ENCODE results near the gene KIF16B.

DNA sequence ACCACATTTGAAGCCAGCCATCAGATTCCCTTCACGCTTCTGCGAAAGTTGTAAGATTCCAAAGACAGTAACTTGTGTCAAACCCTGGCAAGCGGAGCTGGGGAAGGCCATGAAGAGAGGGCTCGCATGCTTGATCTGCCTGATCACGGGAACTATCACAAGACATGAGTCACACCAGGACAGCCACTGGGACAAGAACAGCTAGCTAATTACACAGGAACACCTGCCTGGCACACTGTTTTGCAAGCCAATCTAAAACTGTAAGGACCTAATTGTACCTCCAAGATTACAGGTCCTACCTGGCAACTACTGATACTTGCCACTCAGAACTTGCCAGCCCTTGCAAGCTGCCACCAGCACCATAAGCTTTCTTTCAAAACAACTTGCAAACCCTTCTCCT is 289.3 kb downstream of the KIF16B start:
- TF ChIP-seq, protein P1, sequence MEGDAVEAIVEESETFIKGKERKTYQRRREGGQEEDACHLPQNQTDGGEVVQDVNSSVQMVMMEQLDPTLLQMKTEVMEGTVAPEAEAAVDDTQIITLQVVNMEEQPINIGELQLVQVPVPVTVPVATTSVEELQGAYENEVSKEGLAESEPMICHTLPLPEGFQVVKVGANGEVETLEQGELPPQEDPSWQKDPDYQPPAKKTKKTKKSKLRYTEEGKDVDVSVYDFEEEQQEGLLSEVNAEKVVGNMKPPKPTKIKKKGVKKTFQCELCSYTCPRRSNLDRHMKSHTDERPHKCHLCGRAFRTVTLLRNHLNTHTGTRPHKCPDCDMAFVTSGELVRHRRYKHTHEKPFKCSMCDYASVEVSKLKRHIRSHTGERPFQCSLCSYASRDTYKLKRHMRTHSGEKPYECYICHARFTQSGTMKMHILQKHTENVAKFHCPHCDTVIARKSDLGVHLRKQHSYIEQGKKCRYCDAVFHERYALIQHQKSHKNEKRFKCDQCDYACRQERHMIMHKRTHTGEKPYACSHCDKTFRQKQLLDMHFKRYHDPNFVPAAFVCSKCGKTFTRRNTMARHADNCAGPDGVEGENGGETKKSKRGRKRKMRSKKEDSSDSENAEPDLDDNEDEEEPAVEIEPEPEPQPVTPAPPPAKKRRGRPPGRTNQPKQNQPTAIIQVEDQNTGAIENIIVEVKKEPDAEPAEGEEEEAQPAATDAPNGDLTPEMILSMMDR (IDR thresholded peaks at IDR 0.05): no peak
- no peak for TF ChIP-seq ZFX (IDR thresholded peaks at IDR 0.05; ENCODE audit: borderline replicate concordance)
